Measurements from ENCODE around the gene C20orf144. TPM values are rescaled to one million over a fixed set of nuclear protein-coding genes. Genes with fewer than 3 reads are reported as not detected.

Gene C20orf144
- total and polyA plus RNA-seq, 9 of the 15 experiments (the other 6 are each of a cell fraction or from before 2014, with no cell fraction given) = 0.04 to 0.23 (median 0.11) TPM; not detected in 2

GRCh38 chr20:33644313-33645071 is 17.6 kb upstream of the C20orf144 start (continued):
- TF ChIP-seq, protein P1, sequence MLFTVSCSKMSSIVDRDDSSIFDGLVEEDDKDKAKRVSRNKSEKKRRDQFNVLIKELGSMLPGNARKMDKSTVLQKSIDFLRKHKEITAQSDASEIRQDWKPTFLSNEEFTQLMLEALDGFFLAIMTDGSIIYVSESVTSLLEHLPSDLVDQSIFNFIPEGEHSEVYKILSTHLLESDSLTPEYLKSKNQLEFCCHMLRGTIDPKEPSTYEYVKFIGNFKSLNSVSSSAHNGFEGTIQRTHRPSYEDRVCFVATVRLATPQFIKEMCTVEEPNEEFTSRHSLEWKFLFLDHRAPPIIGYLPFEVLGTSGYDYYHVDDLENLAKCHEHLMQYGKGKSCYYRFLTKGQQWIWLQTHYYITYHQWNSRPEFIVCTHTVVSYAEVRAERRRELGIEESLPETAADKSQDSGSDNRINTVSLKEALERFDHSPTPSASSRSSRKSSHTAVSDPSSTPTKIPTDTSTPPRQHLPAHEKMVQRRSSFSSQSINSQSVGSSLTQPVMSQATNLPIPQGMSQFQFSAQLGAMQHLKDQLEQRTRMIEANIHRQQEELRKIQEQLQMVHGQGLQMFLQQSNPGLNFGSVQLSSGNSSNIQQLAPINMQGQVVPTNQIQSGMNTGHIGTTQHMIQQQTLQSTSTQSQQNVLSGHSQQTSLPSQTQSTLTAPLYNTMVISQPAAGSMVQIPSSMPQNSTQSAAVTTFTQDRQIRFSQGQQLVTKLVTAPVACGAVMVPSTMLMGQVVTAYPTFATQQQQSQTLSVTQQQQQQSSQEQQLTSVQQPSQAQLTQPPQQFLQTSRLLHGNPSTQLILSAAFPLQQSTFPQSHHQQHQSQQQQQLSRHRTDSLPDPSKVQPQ (CRISPR knock-in tag; IDR thresholded peaks at IDR 0.05; ENCODE audit: borderline replicate concordance) = no peak

DNA sequence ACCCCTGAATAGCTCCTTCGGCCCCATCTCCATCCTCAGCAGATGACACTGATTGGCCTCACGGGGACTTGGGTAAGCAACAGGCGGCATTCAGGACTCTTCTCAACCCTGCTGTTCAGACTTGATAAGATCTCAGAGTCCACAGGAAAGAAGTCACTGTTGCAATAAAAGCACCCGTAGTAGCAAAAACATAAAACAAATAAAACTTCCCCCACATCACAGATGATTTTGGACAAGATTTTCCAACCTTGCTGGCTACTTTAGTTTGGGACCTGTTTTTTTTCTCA is 17.1 kb upstream of the C20orf144 start:
- ChIA-PET POLR2A (interaction anchor here (0.6 kb wide), 1 partner anchor 82 kb away, joined by 3 read pairs; no protein-coding TSS in a partner anchor), CTCF (ENCODE audit: low intra/inter-chr PET ratio) (no interaction called here)
- no peak overlapping the region for H2AFZ ChIP-seq (ENCODE audit: low read depth, low read length)
- no peaks in the 10 kb centered on the region for H3K27me3 ChIP-seq (ENCODE audit: control insufficient read depth in 2 of 2, insufficient read depth in 2 of 2, low read length in 2 of 2)
- no peaks in the 10 kb centered on the region for H3K79me2 ChIP-seq (ENCODE audit: control insufficient read depth, insufficient read depth, low read length)
- ATAC-seq (peak; percentile 39; the same call in 1 of the 3 replicates), DNase-seq (ENCODE audit: extremely low read depth in 1 of 4, low spot score in 3 of 4) (peak in 2 of 4 experiments; percentile 16 to 65), FAIRE-seq (peak; percentile 59)
- no peak overlapping the region for H3K27ac ChIP-seq (ENCODE audit: extremely low read depth, low read depth, low read length)
- H3K9ac ChIP-seq (ENCODE audit: insufficient read depth in 1 of 2, low read depth in 2 of 2, low read length in 2 of 2) = no peak overlapping the region; a peak in 1 of 4 replicates
- H3K9me1 ChIP-seq (ENCODE audit: control insufficient read depth, insufficient read depth, low read length) = peaks cover 7% of the 10 kb centered on the region
- 42% methylated on average over 4 of the region's 4 CpGs for WGBS (ENCODE audit: insufficient coverage, low coverage, missing lambda C conversion rate)
- H4K20me1 ChIP-seq (replicated peaks; ENCODE audit: control insufficient read depth, insufficient read depth, low read length) = peaks cover 9% of the 10 kb centered on the region; the same call in 1 of the 2 replicates
- H3K4me2 ChIP-seq (ENCODE audit: insufficient read depth, low read length) = no peak overlapping the region
- peaks cover 25% of the 10 kb centered on the region; the same call in 2 of the 3 replicates for H3K36me3 ChIP-seq (ENCODE audit: control insufficient read depth, insufficient read depth, low read length)
- intact Hi-C loops (cut with micrococcal nuclease) (no loop called here), in situ Hi-C loops (cut with MboI) (no loop called here)
- no peaks in the 10 kb centered on the region; the same call in 1 of the 2 replicates for H3K9me3 ChIP-seq (replicated peaks; ENCODE audit: control insufficient read depth, insufficient read depth, low read depth, low read length)
- no TSS peak for BruUV-seq (replicated peaks)
- peaks cover 3 to 18% of the 10 kb centered on the region in 2 experiments; a peak in 2 of 5 replicates for H3K4me1 ChIP-seq (replicated peaks in 1 of 2; ENCODE audit: control insufficient read depth in 2 of 2, insufficient read depth in 2 of 2, low read length in 2 of 2)
- H3K4me3 ChIP-seq = no peak overlapping the region
- TF ChIP-seq ZNF316 (IDR thresholded peaks at IDR 0.05) (no peak), ARID1B (IDR thresholded peaks at IDR 0.05) (no peak), HNRNPLL (IDR thresholded peaks at IDR 0.05; ENCODE audit: low read depth, low read length, poor library complexity, severe bottlenecking) (no peak), NCOA2 (IDR thresholded peaks at IDR 0.05; ENCODE audit: partially characterized antibody in 2 of 2) (no peak), KDM1A (IDR thresholded peaks at IDR 0.05) (no peak), RBM14 (IDR thresholded peaks at IDR 0.05; ENCODE audit: borderline replicate concordance, insufficient read depth, low read depth, low read length) (no peak), IRF1 (CRISPR knock-in tag; IDR thresholded peaks at IDR 0.05; ENCODE audit: borderline replicate concordance) (no peak), TCF7 (IDR thresholded peaks at IDR 0.05; ENCODE audit: borderline replicate concordance) (no peak), ZNF76 (CRISPR knock-in tag; IDR thresholded peaks at IDR 0.05; ENCODE audit: borderline replicate concordance) (no peak)
- TF ChIP-seq, protein P2, sequence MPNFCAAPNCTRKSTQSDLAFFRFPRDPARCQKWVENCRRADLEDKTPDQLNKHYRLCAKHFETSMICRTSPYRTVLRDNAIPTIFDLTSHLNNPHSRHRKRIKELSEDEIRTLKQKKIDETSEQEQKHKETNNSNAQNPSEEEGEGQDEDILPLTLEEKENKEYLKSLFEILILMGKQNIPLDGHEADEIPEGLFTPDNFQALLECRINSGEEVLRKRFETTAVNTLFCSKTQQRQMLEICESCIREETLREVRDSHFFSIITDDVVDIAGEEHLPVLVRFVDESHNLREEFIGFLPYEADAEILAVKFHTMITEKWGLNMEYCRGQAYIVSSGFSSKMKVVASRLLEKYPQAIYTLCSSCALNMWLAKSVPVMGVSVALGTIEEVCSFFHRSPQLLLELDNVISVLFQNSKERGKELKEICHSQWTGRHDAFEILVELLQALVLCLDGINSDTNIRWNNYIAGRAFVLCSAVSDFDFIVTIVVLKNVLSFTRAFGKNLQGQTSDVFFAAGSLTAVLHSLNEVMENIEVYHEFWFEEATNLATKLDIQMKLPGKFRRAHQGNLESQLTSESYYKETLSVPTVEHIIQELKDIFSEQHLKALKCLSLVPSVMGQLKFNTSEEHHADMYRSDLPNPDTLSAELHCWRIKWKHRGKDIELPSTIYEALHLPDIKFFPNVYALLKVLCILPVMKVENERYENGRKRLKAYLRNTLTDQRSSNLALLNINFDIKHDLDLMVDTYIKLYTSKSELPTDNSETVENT (CRISPR knock-in tag; IDR thresholded peaks at IDR 0.05) = no peak
- TF ChIP-seq, protein P3, sequence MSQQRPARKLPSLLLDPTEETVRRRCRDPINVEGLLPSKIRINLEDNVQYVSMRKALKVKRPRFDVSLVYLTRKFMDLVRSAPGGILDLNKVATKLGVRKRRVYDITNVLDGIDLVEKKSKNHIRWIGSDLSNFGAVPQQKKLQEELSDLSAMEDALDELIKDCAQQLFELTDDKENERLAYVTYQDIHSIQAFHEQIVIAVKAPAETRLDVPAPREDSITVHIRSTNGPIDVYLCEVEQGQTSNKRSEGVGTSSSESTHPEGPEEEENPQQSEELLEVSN (IDR thresholded peaks at IDR 0.05; ENCODE audit: borderline replicate concordance in 1 of 2, extremely low read depth in 1 of 2, insufficient read depth in 1 of 2, insufficient read length in 1 of 2, low read depth in 1 of 2, low read length in 1 of 2, poor library complexity in 1 of 2, severe bottlenecking in 1 of 2) = no peak

Data from K562 (cell line).